Testis (tissue), 3 donors: ENCODE results near the gene TRIM7. TPM values are rescaled to one million over a fixed set of nuclear protein-coding genes. Genes with fewer than 3 reads are reported as not detected.
"Not testable (repeated sequence)": the region's sequence is repeated elsewhere in the genome, so short reads cannot be mapped to it uniquely, and the experiment has no call there.

Experiments used
- DNase-seq: peaks from one replicate; pipeline ENCODE4 v3.0.0-alpha.2; 2019
- H3K27ac ChIP-seq, 2 donors: fragments of 200-600 bp; sonication (generic); one replicate each; pipeline ENCODE4 v1.5.1; 2019
- H3K27me3 ChIP-seq: fragments of 200-600 bp; sonication (generic); one replicate; pipeline ENCODE4 v1.5.1; 2019
- H3K36me3 ChIP-seq: fragments of 200-600 bp; sonication (generic); one replicate; pipeline ENCODE4 v1.5.1; 2017; ENCODE audit warnings: low read depth; ENCODE audit errors: missing control alignments
- H3K4me1 ChIP-seq: fragments of 200-600 bp; sonication (generic); one replicate; pipeline ENCODE4 v1.5.1; 2019
- H3K4me3 ChIP-seq, 2 donors: fragments of 200-600 bp; sonication (generic); one replicate each; pipeline ENCODE4 v1.5.1; 2017 to 2019
- H3K9me3 ChIP-seq: fragments of 200-600 bp; sonication (generic); one replicate; pipeline ENCODE4 v1.5.1; 2017
- CTCF ChIP-seq, 3 experiments: fragments of 450-650 bp in 2 of 3; fragments of 200-600 bp in 1 of 3; sonication (generic) in 1 of 3; IDR thresholded peaks; one replicate each; pipeline ENCODE4 v1.5.1; 2016 to 2019; ENCODE audit warnings: antibody characterized with exemption in 3 of 3, mild to moderate bottlenecking in 2 of 3, moderate library complexity in 1 of 3
- POLR2A ChIP-seq: fragments of 450-650 bp; IDR thresholded peaks from one replicate; pipeline ENCODE4 v1.6.1; 2017; ENCODE audit warnings: antibody characterized with exemption, mild to moderate bottlenecking, moderate library complexity
- WGBS, 2 donors: methylation state at CpG; one replicate each; pipeline ENCODE4 v1.1.5; 2018; 5-methylcytosine and 5-hydroxymethylcytosine counted together
- intact Hi-C: fragments of 100-400 bp; cut with DNase I; formaldehyde crosslinking; loops from one replicate; pipeline ENCODE4 v1.15.1; 2023; ENCODE audit warnings: low total_unique reads
- polyA plus RNA-seq: library from polyadenylated mRNA; stranded (reverse); fragments of 350-450 nt; fragmentation: Illumina TruSeq; extraction: RNeasy Lipid Tissue Mini Kit (QIAGEN cat#74804); gene quantifications from one replicate; pipeline ENCODE4 v1.2.3, GENCODE V29; 2014; ENCODE audit warnings: low read depth, low replicate concordance; ENCODE audit not compliant: insufficient read depth
- total RNA-seq, 2 donors: library from RNA; depleted of rRNA; stranded (reverse); fragments of >200 nt; gene quantifications; one replicate each; pipeline ENCODE4 v1.2.3, GENCODE V29; 2016

Gene TRIM7
- total and polyA plus RNA-seq, 3 donors from 2014 or later = 0.43 to 0.87 (median 0.47) TPM

GRCh38 chr5:181151146-181151545 lies 53.9 kb downstream of the TRIM7 start:
- no peak overlapping the region for H3K4me3 ChIP-seq
- no peaks in the 10 kb centered on the region for H3K4me1 ChIP-seq
- TF ChIP-seq CTCF (IDR thresholded peaks at IDR 0.05) (no peak), POLR2A (no peak)
- no peaks in the 10 kb centered on the region for H3K27me3 ChIP-seq
- intact Hi-C loops = no loop called here
- no peaks in the 10 kb centered on the region for H3K36me3 ChIP-seq
- no peaks in the 10 kb centered on the region for H3K9me3 ChIP-seq
- WGBS, 2 donors = 25 to 42% methylated on average over 8 to 9 of the region's 9 CpGs
- no peak overlapping the region for H3K27ac ChIP-seq
- no peak for DNase-seq

- no peak overlapping the region for H3K4me3 ChIP-seq
- no peaks in the 10 kb centered on the region for H3K36me3 ChIP-seq
- no peaks in the 10 kb centered on the region for H3K9me3 ChIP-seq
- H3K27ac ChIP-seq = no peak overlapping the region
- no peaks in the 10 kb centered on the region for H3K27me3 ChIP-seq
- WGBS, 2 donors = 85 to 86% methylated on average over 10 to 14 of the region's 14 CpGs
- H3K4me1 ChIP-seq = no peaks in the 10 kb centered on the region
- intact Hi-C loops = no loop called here
- DNase-seq = no peak
- TF ChIP-seq CTCF (IDR thresholded peaks at IDR 0.05) (no peak), POLR2A (no peak)
These were observed 54.9 kb downstream of the TRIM7 start for GRCh38 chr5:181149806-181150733.

- TF ChIP-seq POLR2A = no peak
- TF ChIP-seq CTCF (IDR thresholded peaks at IDR 0.05) = no peak
These were observed 55.6 kb downstream of the TRIM7 start for GRCh38 chr5:181149355-181149754.

GRCh38 chr5:181146927-181147636 lies 57.9 kb downstream of the TRIM7 start, which contains the start of gene OR2V2:
Gene OR2V2 (plus strand): TSS chr5:181147586. CDS start chr5:181154943, 7,357 bp downstream.
- H3K27me3 ChIP-seq, H3K27ac ChIP-seq, H3K36me3 ChIP-seq, H3K9me3 ChIP-seq, H3K4me3 ChIP-seq, DNase-seq, intact Hi-C loops, H3K4me1 ChIP-seq: not testable (repeated sequence)
- 52 to 64% methylated on average over 5 to 7 of the region's 7 CpGs for WGBS, 2 donors

More at GRCh38 chr5:181149355-181149754, 55.6 kb downstream of the TRIM7 start:
- Histone ChIP-seq H3K27ac (no peak overlapping the region), H3K4me1 (no peaks in the 10 kb centered on the region), H3K9me3 (no peaks in the 10 kb centered on the region), H3K4me3 (no peak overlapping the region), H3K27me3 (no peaks in the 10 kb centered on the region), H3K36me3 (no peaks in the 10 kb centered on the region)
- intact Hi-C loops = no loop called here
- WGBS, 2 donors = 79 to 83% methylated on average over 6 of the region's 6 CpGs
- no peak for DNase-seq

- no peak overlapping the region for H3K27ac ChIP-seq
- DNase-seq = no peak
- WGBS, 2 donors = 55 to 59% methylated on average over 1 of the region's 1 CpG
- no peaks in the 10 kb centered on the region for H3K4me1 ChIP-seq
- intact Hi-C loops = no loop called here
- TF ChIP-seq POLR2A (no peak), CTCF (IDR thresholded peaks at IDR 0.05) (no peak)
- H3K4me3 ChIP-seq = no peak overlapping the region
- H3K9me3 ChIP-seq = no peaks in the 10 kb centered on the region
- no peaks in the 10 kb centered on the region for H3K36me3 ChIP-seq
- no peaks in the 10 kb centered on the region for H3K27me3 ChIP-seq
These were observed 59.9 kb downstream of the TRIM7 start for GRCh38 chr5:181145133-181145532.
